HCT116 (cell line): ENCODE data around the gene PLA1A. TPM values are rescaled to one million over a fixed set of nuclear protein-coding genes. Genes with fewer than 3 reads are reported as not detected.

Experiments
- ATAC-seq: fragments of 200-7000 bp; cut with Tn5 transposase; 2 replicates; pipeline ENCODE4 v1.9.1; 2020; ENCODE audit warnings: mild to moderate bottlenecking, moderate library complexity
- BruUV-seq: library from RNA; stranded (reverse); fragments of 400-500 nt; replicated peaks from 2 replicates; lab custom pipeline; 2021; lab: Mats Ljungman, UMichigan
- CTCF ChIA-PET: fragments of 300-600 bp; sonication (Branson Sonifier 250); formaldehyde crosslinking; loops from one replicate; lab custom pipeline; 2021; ENCODE audit warnings: antibody characterized with exemption; lab: Charles Lee
- POLR2A ChIA-PET: fragments of 300-600, 350-600 bp; sonication (Branson Sonifier 250); formaldehyde crosslinking; loops from one replicate; lab custom pipeline; 2021; ENCODE audit warnings: antibody characterized with exemption; lab: Charles Lee
- RAD21 ChIA-PET, 2 experiments: fragments of 300-600 bp; sonication (Branson Sonifier 250); formaldehyde crosslinking; loops; one replicate each; lab custom pipeline; 2023; ENCODE audit warnings: low total read pairs in 2 of 2; ENCODE audit not compliant: uncharacterized antibody in 2 of 2, unreplicated experiment in 2 of 2, low non-redundant PET in 1 of 2; lab: Charles Lee
- DNase-seq: peaks from one replicate; pipeline ENCODE4 v3.0.0-alpha.2; 2010; ENCODE audit warnings: low read depth, low spot score
- H2AFZ ChIP-seq: fragments of 200-600 bp; shearing (Covaris generic), sonication (generic); 2 replicates; pipeline ENCODE4 v1.6.1; 2017; ENCODE audit warnings: low read depth, mixed run types, mixed read lengths, antibody characterized with exemption, low read length; ENCODE audit not compliant: poor library complexity, severe bottlenecking
- H3K27ac ChIP-seq: 2 replicates; pipeline ENCODE4 v1.5.1; 2012; ENCODE audit warnings: low read depth, low read length
- H3K27me3 ChIP-seq: fragments of 200-600 bp; sonication (generic); 2 replicates; pipeline ENCODE4 v1.6.1; 2016; ENCODE audit warnings: mixed run types, low read length, mixed read lengths; ENCODE audit not compliant: insufficient read depth
- H3K36me3 ChIP-seq, 2 experiments: fragments of 200-500 bp in 1 of 2; fragments of 200-600 bp in 1 of 2; sonication (Bioruptor generic) in 1 of 2; sonication (generic) in 1 of 2; 2 replicates each; pipeline versions ENCODE4 v1.5.1 to v1.6.1; 2014 to 2016; ENCODE audit warnings: low read length in 2 of 2, inconsistent platforms in 1 of 2, mixed read lengths in 1 of 2, mixed run types in 1 of 2; ENCODE audit not compliant: insufficient read depth in 2 of 2, control insufficient read depth in 1 of 2
- H3K4me1 ChIP-seq, 2 experiments: fragments of 200-600 bp in 1 of 2; sonication (generic) in 1 of 2; 2 replicates each; pipeline versions ENCODE4 v1.5.1 to v1.6.1; 2012 to 2017; ENCODE audit warnings: low read length in 2 of 2, inconsistent platforms in 1 of 2, mild to moderate bottlenecking in 1 of 2, mixed read lengths in 1 of 2, mixed run types in 1 of 2, moderate library complexity in 1 of 2; ENCODE audit not compliant: insufficient read depth in 2 of 2, control insufficient read depth in 1 of 2
- H3K4me2 ChIP-seq: fragments of 200-600 bp; sonication (generic); 2 replicates; pipeline ENCODE4 v1.6.1; 2017; ENCODE audit warnings: mixed run types, low read length, mixed read lengths
- H3K4me3 ChIP-seq, 2 experiments: fragments of 200-600 bp in 1 of 2; sonication (generic) in 1 of 2; replicated peaks in 1 of 2; 2 replicates each; pipeline ENCODE4 v1.5.1; 2011 to 2016; ENCODE audit warnings: low read length in 2 of 2, control low read depth in 1 of 2, low read depth in 1 of 2, mild to moderate bottlenecking in 1 of 2, mixed read lengths in 1 of 2, mixed run types in 1 of 2
- H3K79me2 ChIP-seq: fragments of 200-600 bp; sonication (generic); 2 replicates; pipeline ENCODE4 v1.6.1; 2017; ENCODE audit warnings: mild to moderate bottlenecking, mixed run types, low read length, moderate library complexity, mixed read lengths; ENCODE audit not compliant: insufficient read depth
- H3K9ac ChIP-seq: fragments of 200-600 bp; sonication (generic); 2 replicates; pipeline ENCODE4 v1.6.1; 2016; ENCODE audit warnings: low read length, mixed read lengths
- H3K9me2 ChIP-seq: fragments of 200-600 bp; sonication (generic), shearing (Covaris generic); 2 replicates; pipeline ENCODE4 v1.6.1; 2017; ENCODE audit warnings: mixed run types, mild to moderate bottlenecking, moderate library complexity; ENCODE audit not compliant: insufficient read depth
- H3K9me3 ChIP-seq, 2 experiments: fragments of 200-500 bp in 1 of 2; fragments of 200-600 bp in 1 of 2; sonication (Bioruptor generic) in 1 of 2; sonication (generic) in 1 of 2; 2 replicates each; pipeline ENCODE4 v1.6.1; 2014 to 2017; ENCODE audit warnings: low read length in 2 of 2, mixed read lengths in 2 of 2, inconsistent platforms in 1 of 2, low read depth in 1 of 2, mild to moderate bottlenecking in 1 of 2, mixed run types in 1 of 2, moderate library complexity in 1 of 2; ENCODE audit not compliant: control insufficient read depth in 1 of 2, insufficient read depth in 1 of 2
- H4K20me1 ChIP-seq: fragments of 200-600 bp; sonication (generic), shearing (Covaris generic); 2 replicates; pipeline ENCODE4 v1.6.1; 2017; ENCODE audit warnings: mixed run types, mild to moderate bottlenecking, moderate library complexity; ENCODE audit not compliant: insufficient read depth
- ATF3 ChIP-seq: IDR thresholded peaks from 2 replicates; pipeline ENCODE4 v1.6.1; 2012
- CEBPB ChIP-seq: IDR thresholded peaks from 2 replicates; pipeline ENCODE4 v1.6.1; 2012; ENCODE audit warnings: low read depth
- CTCF ChIP-seq, 3 experiments: fragments of 200-600 bp in 1 of 3; sonication (generic) in 1 of 3; IDR thresholded peaks in 2 of 3; conservative IDR thresholded peaks in 1 of 3; 2 replicates each; pipeline ENCODE4 v1.5.1; 2012 to 2017; ENCODE audit warnings: low read depth in 2 of 3, low read length in 2 of 3, antibody characterized with exemption in 1 of 3, borderline replicate concordance in 1 of 3, control low read depth in 1 of 3, mild to moderate bottlenecking in 1 of 3, mixed read lengths in 1 of 3, mixed run types in 1 of 3, moderate library complexity in 1 of 3; ENCODE audit not compliant: insufficient read depth in 1 of 3
- MAX ChIP-seq: IDR thresholded peaks from 2 replicates; pipeline ENCODE4 v1.6.1; 2012
- RAD21 ChIP-seq: IDR thresholded peaks from 2 replicates; pipeline ENCODE4 v1.6.1; 2012; ENCODE audit warnings: low read depth, mild to moderate bottlenecking
- SIN3A ChIP-seq: IDR thresholded peaks from 2 replicates; pipeline ENCODE4 v1.6.1; 2012; ENCODE audit warnings: low read depth
- SRF ChIP-seq: IDR thresholded peaks from 2 replicates; pipeline ENCODE4 v1.6.1; 2012; ENCODE audit warnings: low read depth
- YY1 ChIP-seq: IDR thresholded peaks from 2 replicates; pipeline ENCODE4 v1.6.1; 2011; ENCODE audit warnings: low read length, low read depth, moderate library complexity, mild to moderate bottlenecking; ENCODE audit not compliant: insufficient replicate concordance; ENCODE audit errors: extremely low read depth
- ZBTB33 ChIP-seq: IDR thresholded peaks from 2 replicates; pipeline ENCODE4 v1.6.1; 2011; ENCODE audit warnings: mild to moderate bottlenecking, low read length, moderate library complexity; ENCODE audit not compliant: insufficient replicate concordance; ENCODE audit errors: extremely low read depth
- ZNF274 ChIP-seq: fragments of 200-500 bp; sonication (Bioruptor generic); IDR thresholded peaks from 2 replicates; pipeline ENCODE4 v1.6.1; 2014; ENCODE audit warnings: mild to moderate bottlenecking, low read depth, low read length, inconsistent platforms
- intact Hi-C: fragments of 100-400 bp; cut with micrococcal nuclease; formaldehyde crosslinking; loops from 2 replicates; pipeline ENCODE4 v1.10.0; 2022
- total RNA-seq: library from RNA; stranded (reverse); gene quantifications from one replicate; pipeline ENCODE4 v1.2.1, GENCODE V29; 2021; ENCODE audit not compliant: unreplicated experiment

PLA1A gene
- total RNA-seq, 1 experiment from 2014 or later, result not detected

GRCh38 chr3:119602676-119603075 is 5.0 kb downstream of the PLA1A start:
- ChIA-PET CTCF (no interaction called here), POLR2A (no interaction called here), RAD21 (no interaction called here)
- H3K4me2 ChIP-seq, result no peak overlapping the region
- H3K79me2 ChIP-seq, result no peaks in the 10 kb centered on the region
- no TSS peak for BruUV-seq
- no peak for ATAC-seq
- H3K9me2 ChIP-seq, result no peaks in the 10 kb centered on the region
- TF ChIP-seq SRF, result no peak
- no peak for TF ChIP-seq SIN3A
- no peak for TF ChIP-seq ZBTB33
- TF ChIP-seq ATF3, result no peak
- TF ChIP-seq CTCF (IDR thresholded peaks at IDR 0.05 in 2 of 3, conservative IDR thresholded peaks at IDR 0.05 in 1 of 3; ENCODE audit: borderline replicate concordance in 1 of 3, insufficient read depth in 1 of 3, low read depth in 2 of 3, low read length in 2 of 3), result no peak
- no peak for TF ChIP-seq RAD21
- TF ChIP-seq CEBPB, result no peak
- TF ChIP-seq MAX, result no peak
- TF ChIP-seq ZNF274, result no peak
- no peak for TF ChIP-seq YY1
- DNase-seq, result no peak
- no peak overlapping the region for H3K9ac ChIP-seq
- H3K36me3 ChIP-seq, result no peaks in the 10 kb centered on the region
- no peak overlapping the region for H2AFZ ChIP-seq
- H3K4me1 ChIP-seq, result peaks cover 0 to 7% of the 10 kb centered on the region in 2 experiments; a peak in 2 of 4 replicates
- no peaks in the 10 kb centered on the region for H3K9me3 ChIP-seq
- H3K4me3 ChIP-seq, result no peak overlapping the region
- H3K27me3 ChIP-seq, result no peaks in the 10 kb centered on the region; the same call in 1 of the 2 replicates
- intact Hi-C loops, result no loop called here
- H4K20me1 ChIP-seq, result no peaks in the 10 kb centered on the region
- H3K27ac ChIP-seq, result no peak overlapping the region
